Measurements from ENCODE around the gene TMEM51. TPM values are rescaled to one million over a fixed set of nuclear protein-coding genes. Genes with fewer than 3 reads are reported as not detected.
A peak's percentile ranks its signal among the peaks of the same experiment; 100 is the strongest.

Gene TMEM51
- total and polyA plus RNA-seq, 2 of the 13 experiments (the other 11 are each of a cell fraction or from before 2014, with no cell fraction given), result 12.2 to 22.3 TPM

DNA sequence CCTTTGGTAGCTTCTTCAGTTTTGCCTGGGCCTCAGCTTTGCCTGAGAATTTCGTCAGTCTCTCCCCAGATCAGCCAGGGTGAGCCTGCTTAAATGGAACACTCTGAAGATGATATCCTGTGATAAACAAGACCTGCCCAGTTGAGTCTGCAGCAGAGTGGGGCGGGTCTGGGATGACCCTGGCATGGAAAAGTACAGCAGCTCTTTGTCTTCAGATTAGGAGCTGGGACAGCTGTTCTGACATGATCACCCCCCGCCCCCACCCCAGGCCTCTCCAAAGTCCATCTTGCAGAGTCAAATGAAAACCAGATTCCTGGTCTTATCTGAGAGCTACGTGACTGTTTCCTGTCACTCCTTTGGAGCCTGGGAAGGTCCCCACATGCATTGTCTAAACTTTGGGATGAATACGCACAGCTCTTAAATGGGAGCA lies 2.2 kb upstream of the TMEM51 start (continued):
- TF ChIP-seq SP5 (CRISPR knock-in tag; IDR thresholded peaks at IDR 0.05; ENCODE audit: borderline replicate concordance, low read depth) (peak; percentile 91), ZNF335 (CRISPR knock-in tag; IDR thresholded peaks at IDR 0.05) (0 out of 2 replicates have a peak, but pooled peaks have one; percentile 34), ZNF225 (CRISPR knock-in tag; IDR thresholded peaks at IDR 0.05) (no peak), ZBTB8A (CRISPR knock-in tag; IDR thresholded peaks at IDR 0.05; ENCODE audit: borderline replicate concordance, low read depth) (no peak), HMG20B (CRISPR knock-in tag; conservative IDR thresholded peaks at IDR 0.05) (no peak), ZNF317 (CRISPR knock-in tag; IDR thresholded peaks at IDR 0.05) (0 out of 2 replicates have a peak, but pooled peaks have one; percentile 29), SP1 (IDR thresholded peaks at IDR 0.05) (no peak), SP1 (CRISPR knock-in tag; IDR thresholded peaks at IDR 0.05) (no peak), TAF15 (IDR thresholded peaks at IDR 0.05; ENCODE audit: low read depth, low read length, poor library complexity, severe bottlenecking) (no peak), SMAD9 (CRISPR knock-in tag; IDR thresholded peaks at IDR 0.05) (no peak), ZNF746 (CRISPR knock-in tag; IDR thresholded peaks at IDR 0.05) (peak; percentile 49; the same call in 1 of the 2 replicates), PCBP1 (IDR thresholded peaks at IDR 0.05; ENCODE audit: borderline replicate concordance, low read depth, low read length) (no peak), ZNF777 (CRISPR knock-in tag; IDR thresholded peaks at IDR 0.05) (no peak), BHLHE40 (IDR thresholded peaks at IDR 0.05; ENCODE audit: low read length) (no peak)
- TF ChIP-seq, protein P1, sequence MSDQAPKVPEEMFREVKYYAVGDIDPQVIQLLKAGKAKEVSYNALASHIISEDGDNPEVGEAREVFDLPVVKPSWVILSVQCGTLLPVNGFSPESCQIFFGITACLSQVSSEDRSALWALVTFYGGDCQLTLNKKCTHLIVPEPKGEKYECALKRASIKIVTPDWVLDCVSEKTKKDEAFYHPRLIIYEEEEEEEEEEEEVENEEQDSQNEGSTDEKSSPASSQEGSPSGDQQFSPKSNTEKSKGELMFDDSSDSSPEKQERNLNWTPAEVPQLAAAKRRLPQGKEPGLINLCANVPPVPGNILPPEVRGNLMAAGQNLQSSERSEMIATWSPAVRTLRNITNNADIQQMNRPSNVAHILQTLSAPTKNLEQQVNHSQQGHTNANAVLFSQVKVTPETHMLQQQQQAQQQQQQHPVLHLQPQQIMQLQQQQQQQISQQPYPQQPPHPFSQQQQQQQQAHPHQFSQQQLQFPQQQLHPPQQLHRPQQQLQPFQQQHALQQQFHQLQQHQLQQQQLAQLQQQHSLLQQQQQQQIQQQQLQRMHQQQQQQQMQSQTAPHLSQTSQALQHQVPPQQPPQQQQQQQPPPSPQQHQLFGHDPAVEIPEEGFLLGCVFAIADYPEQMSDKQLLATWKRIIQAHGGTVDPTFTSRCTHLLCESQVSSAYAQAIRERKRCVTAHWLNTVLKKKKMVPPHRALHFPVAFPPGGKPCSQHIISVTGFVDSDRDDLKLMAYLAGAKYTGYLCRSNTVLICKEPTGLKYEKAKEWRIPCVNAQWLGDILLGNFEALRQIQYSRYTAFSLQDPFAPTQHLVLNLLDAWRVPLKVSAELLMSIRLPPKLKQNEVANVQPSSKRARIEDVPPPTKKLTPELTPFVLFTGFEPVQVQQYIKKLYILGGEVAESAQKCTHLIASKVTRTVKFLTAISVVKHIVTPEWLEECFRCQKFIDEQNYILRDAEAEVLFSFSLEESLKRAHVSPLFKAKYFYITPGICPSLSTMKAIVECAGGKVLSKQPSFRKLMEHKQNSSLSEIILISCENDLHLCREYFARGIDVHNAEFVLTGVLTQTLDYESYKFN (CRISPR knock-in tag; conservative IDR thresholded peaks at IDR 0.05), result peak; percentile 88
- TF ChIP-seq, protein P2, sequence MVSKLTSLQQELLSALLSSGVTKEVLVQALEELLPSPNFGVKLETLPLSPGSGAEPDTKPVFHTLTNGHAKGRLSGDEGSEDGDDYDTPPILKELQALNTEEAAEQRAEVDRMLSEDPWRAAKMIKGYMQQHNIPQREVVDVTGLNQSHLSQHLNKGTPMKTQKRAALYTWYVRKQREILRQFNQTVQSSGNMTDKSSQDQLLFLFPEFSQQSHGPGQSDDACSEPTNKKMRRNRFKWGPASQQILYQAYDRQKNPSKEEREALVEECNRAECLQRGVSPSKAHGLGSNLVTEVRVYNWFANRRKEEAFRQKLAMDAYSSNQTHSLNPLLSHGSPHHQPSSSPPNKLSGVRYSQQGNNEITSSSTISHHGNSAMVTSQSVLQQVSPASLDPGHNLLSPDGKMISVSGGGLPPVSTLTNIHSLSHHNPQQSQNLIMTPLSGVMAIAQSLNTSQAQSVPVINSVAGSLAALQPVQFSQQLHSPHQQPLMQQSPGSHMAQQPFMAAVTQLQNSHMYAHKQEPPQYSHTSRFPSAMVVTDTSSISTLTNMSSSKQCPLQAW (CRISPR knock-in tag; IDR thresholded peaks at IDR 0.05), result peak; percentile 38; the same call in 1 of the 2 replicates
- TF ChIP-seq, protein P3, sequence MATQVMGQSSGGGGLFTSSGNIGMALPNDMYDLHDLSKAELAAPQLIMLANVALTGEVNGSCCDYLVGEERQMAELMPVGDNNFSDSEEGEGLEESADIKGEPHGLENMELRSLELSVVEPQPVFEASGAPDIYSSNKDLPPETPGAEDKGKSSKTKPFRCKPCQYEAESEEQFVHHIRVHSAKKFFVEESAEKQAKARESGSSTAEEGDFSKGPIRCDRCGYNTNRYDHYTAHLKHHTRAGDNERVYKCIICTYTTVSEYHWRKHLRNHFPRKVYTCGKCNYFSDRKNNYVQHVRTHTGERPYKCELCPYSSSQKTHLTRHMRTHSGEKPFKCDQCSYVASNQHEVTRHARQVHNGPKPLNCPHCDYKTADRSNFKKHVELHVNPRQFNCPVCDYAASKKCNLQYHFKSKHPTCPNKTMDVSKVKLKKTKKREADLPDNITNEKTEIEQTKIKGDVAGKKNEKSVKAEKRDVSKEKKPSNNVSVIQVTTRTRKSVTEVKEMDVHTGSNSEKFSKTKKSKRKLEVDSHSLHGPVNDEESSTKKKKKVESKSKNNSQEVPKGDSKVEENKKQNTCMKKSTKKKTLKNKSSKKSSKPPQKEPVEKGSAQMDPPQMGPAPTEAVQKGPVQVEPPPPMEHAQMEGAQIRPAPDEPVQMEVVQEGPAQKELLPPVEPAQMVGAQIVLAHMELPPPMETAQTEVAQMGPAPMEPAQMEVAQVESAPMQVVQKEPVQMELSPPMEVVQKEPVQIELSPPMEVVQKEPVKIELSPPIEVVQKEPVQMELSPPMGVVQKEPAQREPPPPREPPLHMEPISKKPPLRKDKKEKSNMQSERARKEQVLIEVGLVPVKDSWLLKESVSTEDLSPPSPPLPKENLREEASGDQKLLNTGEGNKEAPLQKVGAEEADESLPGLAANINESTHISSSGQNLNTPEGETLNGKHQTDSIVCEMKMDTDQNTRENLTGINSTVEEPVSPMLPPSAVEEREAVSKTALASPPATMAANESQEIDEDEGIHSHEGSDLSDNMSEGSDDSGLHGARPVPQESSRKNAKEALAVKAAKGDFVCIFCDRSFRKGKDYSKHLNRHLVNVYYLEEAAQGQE (IDR thresholded peaks at IDR 0.05; ENCODE audit: borderline replicate concordance in 1 of 2, low read depth in 1 of 2, low read length in 2 of 2), result peak in 1 of 2 experiments; percentile 41; a peak in 2 of 4 replicates
- TF ChIP-seq, protein P4, sequence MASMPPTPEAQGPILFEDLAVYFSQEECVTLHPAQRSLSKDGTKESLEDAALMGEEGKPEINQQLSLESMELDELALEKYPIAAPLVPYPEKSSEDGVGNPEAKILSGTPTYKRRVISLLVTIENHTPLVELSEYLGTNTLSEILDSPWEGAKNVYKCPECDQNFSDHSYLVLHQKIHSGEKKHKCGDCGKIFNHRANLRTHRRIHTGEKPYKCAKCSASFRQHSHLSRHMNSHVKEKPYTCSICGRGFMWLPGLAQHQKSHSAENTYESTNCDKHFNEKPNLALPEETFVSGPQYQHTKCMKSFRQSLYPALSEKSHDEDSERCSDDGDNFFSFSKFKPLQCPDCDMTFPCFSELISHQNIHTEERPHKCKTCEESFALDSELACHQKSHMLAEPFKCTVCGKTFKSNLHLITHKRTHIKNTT (CRISPR knock-in tag; IDR thresholded peaks at IDR 0.05), result no peak
- TF ChIP-seq, protein P5, sequence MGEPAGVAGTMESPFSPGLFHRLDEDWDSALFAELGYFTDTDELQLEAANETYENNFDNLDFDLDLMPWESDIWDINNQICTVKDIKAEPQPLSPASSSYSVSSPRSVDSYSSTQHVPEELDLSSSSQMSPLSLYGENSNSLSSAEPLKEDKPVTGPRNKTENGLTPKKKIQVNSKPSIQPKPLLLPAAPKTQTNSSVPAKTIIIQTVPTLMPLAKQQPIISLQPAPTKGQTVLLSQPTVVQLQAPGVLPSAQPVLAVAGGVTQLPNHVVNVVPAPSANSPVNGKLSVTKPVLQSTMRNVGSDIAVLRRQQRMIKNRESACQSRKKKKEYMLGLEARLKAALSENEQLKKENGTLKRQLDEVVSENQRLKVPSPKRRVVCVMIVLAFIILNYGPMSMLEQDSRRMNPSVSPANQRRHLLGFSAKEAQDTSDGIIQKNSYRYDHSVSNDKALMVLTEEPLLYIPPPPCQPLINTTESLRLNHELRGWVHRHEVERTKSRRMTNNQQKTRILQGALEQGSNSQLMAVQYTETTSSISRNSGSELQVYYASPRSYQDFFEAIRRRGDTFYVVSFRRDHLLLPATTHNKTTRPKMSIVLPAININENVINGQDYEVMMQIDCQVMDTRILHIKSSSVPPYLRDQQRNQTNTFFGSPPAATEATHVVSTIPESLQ (CRISPR knock-in tag; conservative IDR thresholded peaks at IDR 0.05), result no peak
